ENCODE results near the gene SCNN1A. TPM values are rescaled to one million over a fixed set of nuclear protein-coding genes. Genes with fewer than 3 reads are reported as not detected.

The SCNN1A gene
- total RNA-seq, 1 experiment from 2014 or later = 17.1 TPM

- Histone ChIP-seq H3K27ac (ENCODE audit: low read length) (no peak overlapping the region), H3K36me3 (ENCODE audit: control insufficient read depth, insufficient read depth, low read length) (no peaks in the 10 kb centered on the region), H3K4me3 (ENCODE audit: low read depth in 2 of 2, low read length in 2 of 2) (no peak overlapping the region), H3K27me3 (ENCODE audit: control insufficient read depth, insufficient read depth, low read length) (no peaks in the 10 kb centered on the region), H3K4me1 (ENCODE audit: control insufficient read depth, insufficient read depth, low read length) (peaks cover 4% of the 10 kb centered on the region), H3K9me3 (ENCODE audit: control insufficient read depth, insufficient read depth, low read depth, low read length) (no peaks in the 10 kb centered on the region)
- ChIA-PET CTCF (no interaction called here), POLR2A (no interaction called here)
- TF ChIP-seq CTCF (IDR thresholded peaks at IDR 0.05) (no peak), TCF7L2 (IDR thresholded peaks at IDR 0.05; ENCODE audit: low read depth, low read length) (no peak), POLR2AphosphoS5 (IDR thresholded peaks at IDR 0.05; ENCODE audit: low read depth, low read length) (no peak), SIN3A (IDR thresholded peaks at IDR 0.05; ENCODE audit: borderline replicate concordance, insufficient read depth, low read depth, low read length) (no peak)
- BruUV-seq (replicated peaks) = no TSS peak
- DNase-seq (ENCODE audit: low read depth, low spot score) (no peak), ATAC-seq (no peak)
- intact Hi-C loops (cut with micrococcal nuclease; ENCODE audit: unreplicated experiment) (no loop called here), in situ Hi-C loops (cut with HindIII; ENCODE audit: low pct_unique_long_range_greater_than_20kb, low sequenced_read_pairs) (no loop called here)
These were observed 58.3 kb downstream of the SCNN1A start for GRCh38 chr12:6316921-6317692.

- no TSS peak for BruUV-seq (replicated peaks)
- POLR2A ChIA-PET = no interaction called here
- no peak for ATAC-seq
These were observed 59.4 kb downstream of the SCNN1A start for GRCh38 chr12:6315704-6316597.

More at GRCh38 chr12:6315704-6316597, 59.4 kb downstream of the SCNN1A start:
- DNase-seq (ENCODE audit: low read depth, low spot score) = no peak
- Histone ChIP-seq H3K27me3 (ENCODE audit: control insufficient read depth, insufficient read depth, low read length) (no peaks in the 10 kb centered on the region), H3K27ac (ENCODE audit: low read length) (no peak overlapping the region), H3K9me3 (ENCODE audit: control insufficient read depth, insufficient read depth, low read depth, low read length) (no peaks in the 10 kb centered on the region), H3K36me3 (ENCODE audit: control insufficient read depth, insufficient read depth, low read length) (no peaks in the 10 kb centered on the region), H3K4me1 (ENCODE audit: control insufficient read depth, insufficient read depth, low read length) (no peaks in the 10 kb centered on the region), H3K4me3 (ENCODE audit: low read depth in 2 of 2, low read length in 2 of 2) (no peak overlapping the region)
- intact Hi-C loops (cut with micrococcal nuclease; ENCODE audit: unreplicated experiment) (no loop called here), in situ Hi-C loops (cut with HindIII; ENCODE audit: low pct_unique_long_range_greater_than_20kb, low sequenced_read_pairs) (no loop called here)
- CTCF ChIA-PET = no interaction called here
- no peak for TF ChIP-seq CTCF (IDR thresholded peaks at IDR 0.05)
- TF ChIP-seq POLR2AphosphoS5 (IDR thresholded peaks at IDR 0.05; ENCODE audit: low read depth, low read length) = no peak
- TF ChIP-seq SIN3A (IDR thresholded peaks at IDR 0.05; ENCODE audit: borderline replicate concordance, insufficient read depth, low read depth, low read length) = no peak
- TF ChIP-seq TCF7L2 (IDR thresholded peaks at IDR 0.05; ENCODE audit: low read depth, low read length) = no peak
- no peak for TF ChIP-seq REST (IDR thresholded peaks at IDR 0.05; ENCODE audit: insufficient read depth in 1 of 2, low read depth in 2 of 2, low read length in 1 of 2)
